HCT116 (cell line): Measurements from ENCODE around the gene XDH. TPM values are rescaled to one million over a fixed set of nuclear protein-coding genes. Genes with fewer than 3 reads are reported as not detected.

Source experiments
- ATAC-seq: fragments of 200-7000 bp; cut with Tn5 transposase; 2 replicates; pipeline ENCODE4 v1.9.1; 2020; ENCODE audit warnings: mild to moderate bottlenecking, moderate library complexity
- BruUV-seq: library from RNA; stranded (reverse); fragments of 400-500 nt; replicated peaks from 2 replicates; lab custom pipeline; 2021; lab: Mats Ljungman, UMichigan
- CTCF ChIA-PET: fragments of 300-600 bp; sonication (Branson Sonifier 250); formaldehyde crosslinking; loops from one replicate; lab custom pipeline; 2021; ENCODE audit warnings: antibody characterized with exemption; lab: Charles Lee
- POLR2A ChIA-PET: fragments of 300-600, 350-600 bp; sonication (Branson Sonifier 250); formaldehyde crosslinking; loops from one replicate; lab custom pipeline; 2021; ENCODE audit warnings: antibody characterized with exemption; lab: Charles Lee
- RAD21 ChIA-PET, 2 experiments: fragments of 300-600 bp; sonication (Branson Sonifier 250); formaldehyde crosslinking; loops; one replicate each; lab custom pipeline; 2023; ENCODE audit warnings: low total read pairs in 2 of 2; ENCODE audit not compliant: uncharacterized antibody in 2 of 2, unreplicated experiment in 2 of 2, low non-redundant PET in 1 of 2; lab: Charles Lee
- DNase-seq: peaks from one replicate; pipeline ENCODE4 v3.0.0-alpha.2; 2010; ENCODE audit warnings: low read depth, low spot score
- H2AFZ ChIP-seq: fragments of 200-600 bp; shearing (Covaris generic), sonication (generic); 2 replicates; pipeline ENCODE4 v1.6.1; 2017; ENCODE audit warnings: low read depth, mixed run types, mixed read lengths, antibody characterized with exemption, low read length; ENCODE audit not compliant: poor library complexity, severe bottlenecking
- H3K27ac ChIP-seq: 2 replicates; pipeline ENCODE4 v1.5.1; 2012; ENCODE audit warnings: low read depth, low read length
- H3K27me3 ChIP-seq: fragments of 200-600 bp; sonication (generic); 2 replicates; pipeline ENCODE4 v1.6.1; 2016; ENCODE audit warnings: mixed run types, low read length, mixed read lengths; ENCODE audit not compliant: insufficient read depth
- H3K36me3 ChIP-seq, 2 experiments: fragments of 200-500 bp in 1 of 2; fragments of 200-600 bp in 1 of 2; sonication (Bioruptor generic) in 1 of 2; sonication (generic) in 1 of 2; 2 replicates each; pipeline versions ENCODE4 v1.5.1 to v1.6.1; 2014 to 2016; ENCODE audit warnings: low read length in 2 of 2, inconsistent platforms in 1 of 2, mixed read lengths in 1 of 2, mixed run types in 1 of 2; ENCODE audit not compliant: insufficient read depth in 2 of 2, control insufficient read depth in 1 of 2
- H3K4me1 ChIP-seq, 2 experiments: fragments of 200-600 bp in 1 of 2; sonication (generic) in 1 of 2; 2 replicates each; pipeline versions ENCODE4 v1.5.1 to v1.6.1; 2012 to 2017; ENCODE audit warnings: low read length in 2 of 2, inconsistent platforms in 1 of 2, mild to moderate bottlenecking in 1 of 2, mixed read lengths in 1 of 2, mixed run types in 1 of 2, moderate library complexity in 1 of 2; ENCODE audit not compliant: insufficient read depth in 2 of 2, control insufficient read depth in 1 of 2
- H3K4me2 ChIP-seq: fragments of 200-600 bp; sonication (generic); 2 replicates; pipeline ENCODE4 v1.6.1; 2017; ENCODE audit warnings: mixed run types, low read length, mixed read lengths
- H3K4me3 ChIP-seq, 2 experiments: fragments of 200-600 bp in 1 of 2; sonication (generic) in 1 of 2; replicated peaks in 1 of 2; 2 replicates each; pipeline ENCODE4 v1.5.1; 2011 to 2016; ENCODE audit warnings: low read length in 2 of 2, control low read depth in 1 of 2, low read depth in 1 of 2, mild to moderate bottlenecking in 1 of 2, mixed read lengths in 1 of 2, mixed run types in 1 of 2
- H3K79me2 ChIP-seq: fragments of 200-600 bp; sonication (generic); 2 replicates; pipeline ENCODE4 v1.6.1; 2017; ENCODE audit warnings: mild to moderate bottlenecking, mixed run types, low read length, moderate library complexity, mixed read lengths; ENCODE audit not compliant: insufficient read depth
- H3K9ac ChIP-seq: fragments of 200-600 bp; sonication (generic); 2 replicates; pipeline ENCODE4 v1.6.1; 2016; ENCODE audit warnings: low read length, mixed read lengths
- H3K9me2 ChIP-seq: fragments of 200-600 bp; sonication (generic), shearing (Covaris generic); 2 replicates; pipeline ENCODE4 v1.6.1; 2017; ENCODE audit warnings: mixed run types, mild to moderate bottlenecking, moderate library complexity; ENCODE audit not compliant: insufficient read depth
- H3K9me3 ChIP-seq, 2 experiments: fragments of 200-500 bp in 1 of 2; fragments of 200-600 bp in 1 of 2; sonication (Bioruptor generic) in 1 of 2; sonication (generic) in 1 of 2; 2 replicates each; pipeline ENCODE4 v1.6.1; 2014 to 2017; ENCODE audit warnings: low read length in 2 of 2, mixed read lengths in 2 of 2, inconsistent platforms in 1 of 2, low read depth in 1 of 2, mild to moderate bottlenecking in 1 of 2, mixed run types in 1 of 2, moderate library complexity in 1 of 2; ENCODE audit not compliant: control insufficient read depth in 1 of 2, insufficient read depth in 1 of 2
- H4K20me1 ChIP-seq: fragments of 200-600 bp; sonication (generic), shearing (Covaris generic); 2 replicates; pipeline ENCODE4 v1.6.1; 2017; ENCODE audit warnings: mixed run types, mild to moderate bottlenecking, moderate library complexity; ENCODE audit not compliant: insufficient read depth
- ATF3 ChIP-seq: IDR thresholded peaks from 2 replicates; pipeline ENCODE4 v1.6.1; 2012
- EGR1 ChIP-seq: IDR thresholded peaks from 2 replicates; pipeline ENCODE4 v1.6.1; 2012; ENCODE audit warnings: low read depth
- ELF1 ChIP-seq: IDR thresholded peaks from 2 replicates; pipeline ENCODE4 v1.6.1; 2012; ENCODE audit warnings: low read depth, borderline replicate concordance
- EZH2 ChIP-seq: fragments of 200-600 bp; sonication (generic); IDR thresholded peaks from 2 replicates; pipeline ENCODE4 v1.6.1; 2017; ENCODE audit warnings: antibody characterized with exemption, mixed run types
- EZH2phosphoT487 ChIP-seq: fragments of 200-600 bp; IDR thresholded peaks from 2 replicates; pipeline ENCODE4 v1.6.1; 2018; ENCODE audit warnings: antibody characterized with exemption, borderline replicate concordance
- FOSL1 ChIP-seq: IDR thresholded peaks from 2 replicates; pipeline ENCODE4 v1.6.1; 2012; ENCODE audit warnings: low read depth
- JUND ChIP-seq: IDR thresholded peaks from 2 replicates; pipeline ENCODE4 v1.6.1; 2012
- POLR2A ChIP-seq: IDR thresholded peaks from 2 replicates; pipeline ENCODE4 v1.7.0; 2011; ENCODE audit warnings: borderline replicate concordance; ENCODE audit not compliant: insufficient read depth, insufficient read length; ENCODE audit errors: extremely low read depth
- SIN3A ChIP-seq: IDR thresholded peaks from 2 replicates; pipeline ENCODE4 v1.6.1; 2012; ENCODE audit warnings: low read depth
- TCF7L2 ChIP-seq: IDR thresholded peaks from 2 replicates; pipeline ENCODE4 v1.7.0; 2011; ENCODE audit warnings: borderline replicate concordance, inconsistent platforms; ENCODE audit not compliant: insufficient read depth, insufficient read length; ENCODE audit errors: extremely low read depth
- YY1 ChIP-seq: IDR thresholded peaks from 2 replicates; pipeline ENCODE4 v1.6.1; 2011; ENCODE audit warnings: low read length, low read depth, moderate library complexity, mild to moderate bottlenecking; ENCODE audit not compliant: insufficient replicate concordance; ENCODE audit errors: extremely low read depth
- ZFX ChIP-seq: fragments of 450-650 bp; IDR thresholded peaks from 2 replicates; pipeline ENCODE4 v1.6.1; 2017
- ZNF274 ChIP-seq: fragments of 200-500 bp; sonication (Bioruptor generic); IDR thresholded peaks from 2 replicates; pipeline ENCODE4 v1.6.1; 2014; ENCODE audit warnings: mild to moderate bottlenecking, low read depth, low read length, inconsistent platforms
- intact Hi-C: fragments of 100-400 bp; cut with micrococcal nuclease; formaldehyde crosslinking; loops from 2 replicates; pipeline ENCODE4 v1.10.0; 2022
- total RNA-seq: library from RNA; stranded (reverse); gene quantifications from one replicate; pipeline ENCODE4 v1.2.1, GENCODE V29; 2021; ENCODE audit not compliant: unreplicated experiment
- TF ChIP-seq, protein P1 (sequence below), 3 experiments: fragments of 200-600 bp in 1 of 3; sonication (generic) in 1 of 3; IDR thresholded peaks in 2 of 3; conservative IDR thresholded peaks in 1 of 3; 2 replicates each; pipeline ENCODE4 v1.5.1; 2012 to 2017; ENCODE audit warnings: low read depth in 2 of 3, low read length in 2 of 3, antibody characterized with exemption in 1 of 3, borderline replicate concordance in 1 of 3, control low read depth in 1 of 3, mild to moderate bottlenecking in 1 of 3, mixed read lengths in 1 of 3, mixed run types in 1 of 3, moderate library complexity in 1 of 3; ENCODE audit not compliant: insufficient read depth in 1 of 3

The XDH gene
- total RNA-seq, 1 experiment from 2014 or later, result 0.15 TPM

- CTCF ChIA-PET, result no interaction called here
- ATAC-seq (no peak), DNase-seq (no peak)
- intact Hi-C loops, result no loop called here
- Histone ChIP-seq H3K4me2 (no peak overlapping the region; the same call in 1 of the 2 replicates), H3K27ac (no peak overlapping the region), H3K9ac (no peak overlapping the region), H3K36me3 (no peaks in the 10 kb centered on the region), H3K4me3 (no peak overlapping the region), H2AFZ (no peak overlapping the region), H3K9me3 (no peaks in the 10 kb centered on the region), H3K79me2 (no peaks in the 10 kb centered on the region), H3K4me1 (peaks cover 0 to 24% of the 10 kb centered on the region in 2 experiments; a peak in 2 of 4 replicates), H4K20me1 (no peaks in the 10 kb centered on the region), H3K27me3 (no peaks in the 10 kb centered on the region), H3K9me2 (no peaks in the 10 kb centered on the region)
- POLR2A ChIA-PET, result no interaction called here
- TF ChIP-seq ZNF274, result no peak
- TF ChIP-seq POLR2A, result no peak
- TF ChIP-seq ZFX, result no peak
- no peak for TF ChIP-seq JUND
- TF ChIP-seq EZH2phosphoT487, result no peak
- no peak for TF ChIP-seq ELF1
- TF ChIP-seq TCF7L2, result no peak
- no peak for TF ChIP-seq FOSL1
- no peak for TF ChIP-seq YY1
- TF ChIP-seq ATF3, result no peak
- TF ChIP-seq EGR1, result no peak
- TF ChIP-seq, protein P1, sequence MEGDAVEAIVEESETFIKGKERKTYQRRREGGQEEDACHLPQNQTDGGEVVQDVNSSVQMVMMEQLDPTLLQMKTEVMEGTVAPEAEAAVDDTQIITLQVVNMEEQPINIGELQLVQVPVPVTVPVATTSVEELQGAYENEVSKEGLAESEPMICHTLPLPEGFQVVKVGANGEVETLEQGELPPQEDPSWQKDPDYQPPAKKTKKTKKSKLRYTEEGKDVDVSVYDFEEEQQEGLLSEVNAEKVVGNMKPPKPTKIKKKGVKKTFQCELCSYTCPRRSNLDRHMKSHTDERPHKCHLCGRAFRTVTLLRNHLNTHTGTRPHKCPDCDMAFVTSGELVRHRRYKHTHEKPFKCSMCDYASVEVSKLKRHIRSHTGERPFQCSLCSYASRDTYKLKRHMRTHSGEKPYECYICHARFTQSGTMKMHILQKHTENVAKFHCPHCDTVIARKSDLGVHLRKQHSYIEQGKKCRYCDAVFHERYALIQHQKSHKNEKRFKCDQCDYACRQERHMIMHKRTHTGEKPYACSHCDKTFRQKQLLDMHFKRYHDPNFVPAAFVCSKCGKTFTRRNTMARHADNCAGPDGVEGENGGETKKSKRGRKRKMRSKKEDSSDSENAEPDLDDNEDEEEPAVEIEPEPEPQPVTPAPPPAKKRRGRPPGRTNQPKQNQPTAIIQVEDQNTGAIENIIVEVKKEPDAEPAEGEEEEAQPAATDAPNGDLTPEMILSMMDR (IDR thresholded peaks at IDR 0.05 in 2 of 3, conservative IDR thresholded peaks at IDR 0.05 in 1 of 3; ENCODE audit: borderline replicate concordance in 1 of 3, insufficient read depth in 1 of 3, low read depth in 2 of 3, low read length in 2 of 3), result no peak
- no peak for TF ChIP-seq SIN3A
- no peak for TF ChIP-seq EZH2
- no TSS peak for BruUV-seq
- RAD21 ChIA-PET, result no interaction called here
These were observed 127.5 kb downstream of the XDH start for GRCh38 chr2:31286961-31287550.
